ENCODE measurements around the gene PTPN23.

DNA sequence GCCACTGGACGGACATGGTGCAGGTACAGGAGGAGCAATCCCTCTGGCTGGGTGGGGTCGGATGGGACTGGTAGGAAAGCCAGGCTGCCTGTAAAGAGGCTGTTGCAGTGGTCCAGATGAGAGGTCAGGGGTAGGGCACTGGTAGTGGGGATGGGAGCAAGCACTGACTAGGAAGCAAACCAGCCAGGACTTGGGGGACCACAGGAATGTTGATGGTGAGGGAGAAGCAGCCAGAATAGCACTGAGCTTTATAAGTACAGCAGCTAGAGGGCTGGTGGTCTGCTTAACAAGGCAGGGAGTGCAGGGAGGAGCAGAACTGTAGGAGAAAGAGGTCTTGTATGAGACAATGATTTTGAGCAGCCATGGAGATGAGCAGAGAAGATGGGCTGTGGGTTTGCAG is 38.7 kb upstream of the PTPN23 start:
- TF ChIP-seq, protein P1, sequence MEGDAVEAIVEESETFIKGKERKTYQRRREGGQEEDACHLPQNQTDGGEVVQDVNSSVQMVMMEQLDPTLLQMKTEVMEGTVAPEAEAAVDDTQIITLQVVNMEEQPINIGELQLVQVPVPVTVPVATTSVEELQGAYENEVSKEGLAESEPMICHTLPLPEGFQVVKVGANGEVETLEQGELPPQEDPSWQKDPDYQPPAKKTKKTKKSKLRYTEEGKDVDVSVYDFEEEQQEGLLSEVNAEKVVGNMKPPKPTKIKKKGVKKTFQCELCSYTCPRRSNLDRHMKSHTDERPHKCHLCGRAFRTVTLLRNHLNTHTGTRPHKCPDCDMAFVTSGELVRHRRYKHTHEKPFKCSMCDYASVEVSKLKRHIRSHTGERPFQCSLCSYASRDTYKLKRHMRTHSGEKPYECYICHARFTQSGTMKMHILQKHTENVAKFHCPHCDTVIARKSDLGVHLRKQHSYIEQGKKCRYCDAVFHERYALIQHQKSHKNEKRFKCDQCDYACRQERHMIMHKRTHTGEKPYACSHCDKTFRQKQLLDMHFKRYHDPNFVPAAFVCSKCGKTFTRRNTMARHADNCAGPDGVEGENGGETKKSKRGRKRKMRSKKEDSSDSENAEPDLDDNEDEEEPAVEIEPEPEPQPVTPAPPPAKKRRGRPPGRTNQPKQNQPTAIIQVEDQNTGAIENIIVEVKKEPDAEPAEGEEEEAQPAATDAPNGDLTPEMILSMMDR (IDR thresholded peaks at IDR 0.05): no peak
- no peak for TF ChIP-seq POLR2A (IDR thresholded peaks at IDR 0.05)
